ENCODE measurements around the gene CLIP2. TPM values are rescaled to one million over a fixed set of nuclear protein-coding genes. Genes with fewer than 3 reads are reported as not detected.
"Not testable (repeated sequence)": the region's sequence is repeated elsewhere in the genome, so short reads cannot be mapped to it uniquely, and the experiment has no call there.

The CLIP2 gene
- total RNA-seq, 1 donor from 2014 or later: 24.3 TPM

DNA sequence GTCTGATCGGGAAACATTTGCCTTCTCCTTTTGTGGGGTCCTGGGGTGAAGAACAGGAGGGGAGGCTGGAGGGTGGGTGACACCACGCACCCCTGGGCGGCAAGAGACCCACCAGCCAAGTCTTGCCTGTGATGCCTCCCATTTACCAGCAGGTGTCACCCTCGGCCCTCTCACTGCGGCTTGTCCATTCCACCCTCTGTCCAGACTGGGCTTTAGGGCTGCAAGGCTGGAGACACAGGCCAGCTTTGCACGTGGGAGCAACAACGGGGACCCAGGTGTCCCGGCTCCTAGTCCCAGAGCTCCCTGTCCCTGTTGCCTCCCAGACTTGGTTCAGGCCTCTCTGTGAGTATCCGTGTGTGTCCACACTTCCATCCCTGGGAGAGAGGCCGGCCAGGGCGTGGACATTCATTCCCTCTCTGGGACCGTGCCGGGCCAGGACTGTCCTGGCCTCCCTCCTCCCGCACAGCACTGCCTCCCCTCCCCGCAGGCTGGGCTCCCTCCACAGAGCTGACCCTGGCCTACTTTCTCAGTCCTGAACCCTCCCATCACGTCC lies 128.3 kb downstream of the CLIP2 start:
- Histone ChIP-seq H3K4me3 (no peak overlapping the region), H3K4me1 (peaks cover 7% of the 10 kb centered on the region), H3K27ac (no peak overlapping the region), H3K36me3 (no peaks in the 10 kb centered on the region), H3K9me3 (no peaks in the 10 kb centered on the region), H3K27me3 (no peaks in the 10 kb centered on the region)
- DNase-seq (ENCODE audit: extremely low spot score in 2 of 2): no peak
- intact Hi-C loops (cut with DNase I): no loop called here
- TF ChIP-seq POLR2A (IDR thresholded peaks at IDR 0.05): no peak
- TF ChIP-seq, protein P1, sequence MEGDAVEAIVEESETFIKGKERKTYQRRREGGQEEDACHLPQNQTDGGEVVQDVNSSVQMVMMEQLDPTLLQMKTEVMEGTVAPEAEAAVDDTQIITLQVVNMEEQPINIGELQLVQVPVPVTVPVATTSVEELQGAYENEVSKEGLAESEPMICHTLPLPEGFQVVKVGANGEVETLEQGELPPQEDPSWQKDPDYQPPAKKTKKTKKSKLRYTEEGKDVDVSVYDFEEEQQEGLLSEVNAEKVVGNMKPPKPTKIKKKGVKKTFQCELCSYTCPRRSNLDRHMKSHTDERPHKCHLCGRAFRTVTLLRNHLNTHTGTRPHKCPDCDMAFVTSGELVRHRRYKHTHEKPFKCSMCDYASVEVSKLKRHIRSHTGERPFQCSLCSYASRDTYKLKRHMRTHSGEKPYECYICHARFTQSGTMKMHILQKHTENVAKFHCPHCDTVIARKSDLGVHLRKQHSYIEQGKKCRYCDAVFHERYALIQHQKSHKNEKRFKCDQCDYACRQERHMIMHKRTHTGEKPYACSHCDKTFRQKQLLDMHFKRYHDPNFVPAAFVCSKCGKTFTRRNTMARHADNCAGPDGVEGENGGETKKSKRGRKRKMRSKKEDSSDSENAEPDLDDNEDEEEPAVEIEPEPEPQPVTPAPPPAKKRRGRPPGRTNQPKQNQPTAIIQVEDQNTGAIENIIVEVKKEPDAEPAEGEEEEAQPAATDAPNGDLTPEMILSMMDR (IDR thresholded peaks at IDR 0.05): peak; percentile 84 to 96 (median 96)
- TF ChIP-seq POLR2AphosphoS5 (IDR thresholded peaks at IDR 0.05; ENCODE audit: insufficient read depth in 1 of 2, low read depth in 1 of 2): peak in 1 of 2 donors; percentile 37

DNA sequence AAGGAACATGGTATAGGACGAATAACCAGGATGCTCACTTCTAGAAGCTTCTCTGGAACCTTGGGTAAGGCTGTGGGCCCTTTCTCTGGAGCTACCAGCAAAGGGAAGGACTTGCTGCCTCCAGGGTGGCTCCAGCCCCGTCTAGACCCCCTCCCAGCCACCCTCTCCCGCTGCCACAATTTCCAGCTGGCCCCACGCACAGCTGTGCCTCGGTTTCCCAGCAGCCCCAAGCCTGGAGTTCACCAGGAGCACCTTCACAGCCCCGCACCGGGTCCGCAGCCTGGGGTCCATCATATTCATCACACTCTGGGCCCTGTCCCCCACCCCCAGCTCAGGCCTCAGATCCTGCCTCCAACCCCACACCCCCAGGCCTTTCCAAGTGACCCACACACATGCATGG lies 128.9 kb downstream of the CLIP2 start:
- DNase-seq (ENCODE audit: extremely low spot score in 2 of 2): no peak
- Histone ChIP-seq H3K36me3 (no peaks in the 10 kb centered on the region), H3K27ac (no peak overlapping the region), H3K9me3 (no peaks in the 10 kb centered on the region), H3K4me3 (no peak overlapping the region), H3K27me3 (no peaks in the 10 kb centered on the region), H3K4me1 (peaks cover 7% of the 10 kb centered on the region)
- intact Hi-C loops (cut with DNase I): no loop called here
- TF ChIP-seq, protein P1 (IDR thresholded peaks at IDR 0.05): no peak
- TF ChIP-seq POLR2A (IDR thresholded peaks at IDR 0.05) (no peak), POLR2AphosphoS5 (IDR thresholded peaks at IDR 0.05; ENCODE audit: insufficient read depth in 1 of 2, low read depth in 1 of 2) (no peak)

DNA sequence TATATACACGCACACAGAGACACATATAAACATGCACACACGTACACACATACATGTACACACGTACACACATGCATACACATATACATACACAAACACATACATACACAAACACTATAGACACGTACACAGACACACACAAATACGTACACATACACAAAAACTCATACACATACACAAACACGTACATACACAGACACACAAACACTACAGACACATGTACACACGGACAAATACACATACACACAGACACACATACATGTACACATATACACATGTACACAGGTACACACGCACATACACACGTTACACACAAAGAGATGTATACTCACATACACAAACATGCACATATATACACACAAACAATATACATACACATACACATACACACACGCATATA lies 129.3 kb downstream of the CLIP2 start:
- Histone ChIP-seq H3K27me3 (no peaks in the 10 kb centered on the region), H3K36me3 (no peaks in the 10 kb centered on the region), H3K27ac (no peak overlapping the region), H3K4me1 (peaks cover 7% of the 10 kb centered on the region), H3K4me3 (no peak overlapping the region), H3K9me3 (no peaks in the 10 kb centered on the region)
- no peak for DNase-seq (ENCODE audit: extremely low spot score in 2 of 2)
- intact Hi-C loops (cut with DNase I): no loop called here
- no peak for TF ChIP-seq POLR2A (IDR thresholded peaks at IDR 0.05)
- TF ChIP-seq, protein P1 (IDR thresholded peaks at IDR 0.05): no peak
- no peak for TF ChIP-seq POLR2AphosphoS5 (IDR thresholded peaks at IDR 0.05; ENCODE audit: insufficient read depth in 1 of 2, low read depth in 1 of 2)

DNA sequence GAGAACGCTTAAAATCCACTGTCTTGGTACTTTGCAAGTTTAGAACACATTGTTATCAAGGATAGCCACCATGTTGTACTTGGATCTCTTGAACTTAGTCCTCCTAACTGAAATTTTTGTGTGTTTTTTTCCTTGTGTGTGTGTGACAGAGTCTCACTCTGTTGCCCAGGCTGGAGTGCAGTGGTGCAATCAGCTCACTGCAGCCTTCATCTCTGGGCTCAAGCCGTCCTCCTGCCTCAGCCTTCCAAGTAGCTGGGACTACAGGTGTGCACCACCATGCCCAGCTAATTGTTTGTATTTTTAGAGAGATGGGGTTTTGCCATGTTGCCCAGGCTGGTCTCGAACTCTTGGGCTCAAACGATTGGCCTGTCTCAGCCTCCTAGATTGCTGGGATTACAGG lies 130.0 kb downstream of the CLIP2 start:
- intact Hi-C loops (cut with DNase I); H3K27ac ChIP-seq: not testable (repeated sequence)

DNA sequence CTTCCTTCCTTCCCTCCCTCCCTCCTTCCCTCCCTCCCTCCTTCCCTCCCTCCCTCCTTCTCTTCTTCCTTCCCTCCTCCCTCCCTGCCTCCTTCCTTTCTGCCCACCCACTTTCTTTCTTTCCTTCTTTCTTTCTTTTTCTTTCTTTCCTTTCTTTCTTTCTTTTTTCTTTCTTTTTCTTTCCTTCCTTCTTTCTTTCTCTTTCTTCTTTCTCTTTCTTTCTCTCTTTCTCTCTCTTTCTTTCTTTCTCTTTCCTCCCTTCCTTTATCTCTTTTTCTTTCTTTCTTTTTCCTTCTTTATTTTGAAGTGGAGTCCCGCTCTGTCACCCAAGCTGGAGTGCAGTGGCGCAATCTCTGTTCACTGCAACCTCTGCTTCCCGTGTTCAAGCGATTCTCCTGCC lies 130.8 kb downstream of the CLIP2 start:
- peaks cover 7% of the 10 kb centered on the region for H3K4me1 ChIP-seq
- no peaks in the 10 kb centered on the region for H3K36me3 ChIP-seq
- no peaks in the 10 kb centered on the region for H3K9me3 ChIP-seq
- H3K27ac ChIP-seq: no peak overlapping the region
- intact Hi-C loops (cut with DNase I): loop anchor here (10.0 kb wide), 1 partner anchor 145 kb away; no protein-coding TSS in a partner anchor
- TF ChIP-seq POLR2A (IDR thresholded peaks at IDR 0.05) (no peak), POLR2AphosphoS5 (IDR thresholded peaks at IDR 0.05; ENCODE audit: insufficient read depth in 1 of 2, low read depth in 1 of 2) (no peak)
- TF ChIP-seq, protein P1 (IDR thresholded peaks at IDR 0.05): no peak
- H3K27me3 ChIP-seq: no peaks in the 10 kb centered on the region
- no peak for DNase-seq (ENCODE audit: extremely low spot score in 2 of 2)
- H3K4me3 ChIP-seq: no peak overlapping the region

More for the DNA sequence above, 130.0 kb downstream of the CLIP2 start:
- H3K4me1 ChIP-seq; H3K27me3 ChIP-seq; H3K36me3 ChIP-seq; DNase-seq (ENCODE audit: extremely low spot score in 2 of 2); H3K9me3 ChIP-seq; H3K4me3 ChIP-seq: not testable (repeated sequence)

Measured in vagina (tissue), 2 donors.